LNCaP clone FGC (cell line): ENCODE results near the gene CHAD.
A peak's percentile ranks its signal among the peaks of the same experiment; 100 is the strongest.

ENCODE experiments used
- DNase-seq: peaks from one replicate; pipeline ENCODE4 v3.0.0-alpha.2; 2011; ENCODE audit warnings: low read depth
- H3K4me3 ChIP-seq: 2 replicates; pipeline ENCODE4 v1.5.1; 2011; ENCODE audit warnings: mild to moderate bottlenecking, low read depth, low read length, control low read depth
- TF ChIP-seq, protein P1 (sequence below): IDR thresholded peaks from 2 replicates; pipeline ENCODE4 v1.5.1; 2012; ENCODE audit warnings: mild to moderate bottlenecking; ENCODE audit not compliant: control insufficient read depth, insufficient read depth; ENCODE audit errors: extremely low read depth

Gene CHAD

DNA sequence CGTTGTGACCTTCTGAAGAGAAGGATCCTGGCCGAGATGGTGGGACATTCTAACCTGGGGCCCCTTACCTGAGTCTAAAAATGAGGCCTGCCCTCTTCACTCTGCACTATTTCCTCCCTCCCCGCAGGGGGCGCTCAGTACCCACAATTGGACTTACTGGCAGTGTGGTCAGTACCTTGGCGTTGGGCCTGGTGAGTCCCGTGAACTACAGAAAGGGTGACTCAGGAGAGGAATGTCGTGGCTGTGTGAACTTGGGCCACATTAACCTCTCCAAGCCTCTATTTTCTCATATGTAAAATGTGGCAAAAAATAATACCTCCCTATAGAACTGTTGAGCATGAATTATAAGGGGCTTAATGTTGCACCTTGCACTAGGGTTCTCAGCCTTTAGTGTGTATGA lies 13.8 kb upstream of the CHAD start:
- TF ChIP-seq, protein P1, sequence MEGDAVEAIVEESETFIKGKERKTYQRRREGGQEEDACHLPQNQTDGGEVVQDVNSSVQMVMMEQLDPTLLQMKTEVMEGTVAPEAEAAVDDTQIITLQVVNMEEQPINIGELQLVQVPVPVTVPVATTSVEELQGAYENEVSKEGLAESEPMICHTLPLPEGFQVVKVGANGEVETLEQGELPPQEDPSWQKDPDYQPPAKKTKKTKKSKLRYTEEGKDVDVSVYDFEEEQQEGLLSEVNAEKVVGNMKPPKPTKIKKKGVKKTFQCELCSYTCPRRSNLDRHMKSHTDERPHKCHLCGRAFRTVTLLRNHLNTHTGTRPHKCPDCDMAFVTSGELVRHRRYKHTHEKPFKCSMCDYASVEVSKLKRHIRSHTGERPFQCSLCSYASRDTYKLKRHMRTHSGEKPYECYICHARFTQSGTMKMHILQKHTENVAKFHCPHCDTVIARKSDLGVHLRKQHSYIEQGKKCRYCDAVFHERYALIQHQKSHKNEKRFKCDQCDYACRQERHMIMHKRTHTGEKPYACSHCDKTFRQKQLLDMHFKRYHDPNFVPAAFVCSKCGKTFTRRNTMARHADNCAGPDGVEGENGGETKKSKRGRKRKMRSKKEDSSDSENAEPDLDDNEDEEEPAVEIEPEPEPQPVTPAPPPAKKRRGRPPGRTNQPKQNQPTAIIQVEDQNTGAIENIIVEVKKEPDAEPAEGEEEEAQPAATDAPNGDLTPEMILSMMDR: peak; percentile 97
- peak; percentile 83 for DNase-seq
- H3K4me3 ChIP-seq: no peak overlapping the region

DNA sequence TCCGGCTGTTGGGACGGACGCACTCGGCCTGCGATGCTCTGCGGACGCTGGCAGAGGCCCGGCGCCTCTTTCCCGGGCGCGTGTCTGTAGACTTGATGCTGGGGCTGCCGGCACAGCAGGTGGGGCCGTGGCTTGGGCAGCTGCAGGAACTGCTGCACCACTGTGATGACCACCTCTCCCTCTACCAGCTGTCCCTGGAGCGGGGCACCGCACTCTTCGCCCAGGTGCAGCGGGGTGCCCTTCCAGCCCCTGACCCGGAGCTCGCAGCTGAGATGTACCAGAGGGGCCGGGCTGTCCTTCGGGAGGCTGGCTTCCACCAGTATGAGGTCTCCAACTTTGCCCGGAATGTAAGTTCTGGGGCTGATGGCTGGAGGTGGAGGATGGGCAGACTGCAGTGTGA lies 13.4 kb upstream of the CHAD start:
- no peak overlapping the region for H3K4me3 ChIP-seq
- TF ChIP-seq, protein P1: no peak
- no peak for DNase-seq

- H3K4me3 ChIP-seq: no peak overlapping the region
- DNase-seq: no peak
- TF ChIP-seq, protein P1: no peak
Observed at GRCh38 chr17:50481648-50482047, 13.0 kb upstream of the CHAD start.

GRCh38 chr17:50480854-50481490 lies 12.3 kb upstream of the CHAD start:
- H3K4me3 ChIP-seq: no peak overlapping the region
- no peak for DNase-seq
- TF ChIP-seq, protein P1: no peak

GRCh38 chr17:50480142-50480764 lies 11.6 kb upstream of the CHAD start:
- no peak for DNase-seq
- TF ChIP-seq, protein P1: no peak
- H3K4me3 ChIP-seq: peak overlapping the region; percentile 70

GRCh38 chr17:50479522-50480141 lies 11.0 kb upstream of the CHAD start:
- TF ChIP-seq, protein P1: peak; percentile 77
- H3K4me3 ChIP-seq: peak overlapping the region; percentile 70
- DNase-seq: peak; percentile 58
